HepG2 (cell line): Measurements from ENCODE around the gene NR0B1. TPM values are rescaled to one million over a fixed set of nuclear protein-coding genes. Genes with fewer than 3 reads are reported as not detected.

Experiments
- ATAC-seq: fragments of 200-7000 bp; cut with Tn5 transposase; 3 replicates; pipeline ENCODE4 v1.9.1; 2020; ENCODE audit warnings: mild to moderate bottlenecking, moderate library complexity
- BruUV-seq: library from RNA; stranded (reverse); fragments of 400-500 nt; replicated peaks from 2 replicates; lab custom pipeline; 2021; lab: Mats Ljungman, UMichigan
- CTCF ChIA-PET: fragments of 300-600 bp; formaldehyde crosslinking; extraction: SDS; loops from one replicate; lab custom pipeline; 2021; ENCODE audit warnings: low total read pairs, inconsistent platforms, low intra/inter-chr PET ratio; lab: Yijun Ruan, JAX
- POLR2A ChIA-PET: fragments of 350-600 bp; sonication (Branson Sonifier 250); formaldehyde crosslinking; loops from one replicate; lab custom pipeline; 2020; ENCODE audit warnings: antibody characterized with exemption, inconsistent platforms; lab: Yijun Ruan, JAX
- DNase-seq: peaks from one replicate; pipeline ENCODE4 v3.0.0-alpha.2; 2015; ENCODE audit warnings: low spot score
- FAIRE-seq: peaks from 3 replicates; lab custom pipeline; 2011; peaks lifted over from hg19 to GRCh38; lab: Jason Lieb, UNC
- H2AFZ ChIP-seq: one replicate; pipeline ENCODE4 v1.6.1; 2011; ENCODE audit warnings: low read length, inconsistent platforms
- H3K27ac ChIP-seq: fragments of 300-600 bp; 3 replicates; pipeline ENCODE4 v1.8.0; 2011; ENCODE audit warnings: mixed run types, mild to moderate bottlenecking, mixed read lengths, low read length, inconsistent platforms; ENCODE audit not compliant: insufficient read depth; ENCODE audit errors: extremely low read length
- H3K27me3 ChIP-seq, 2 experiments: fragments of 200-600 bp in 1 of 2; 2 replicates in 1 of 2; 3 replicates in 1 of 2; pipeline versions ENCODE4 v1.6.0 to v1.8.0; 2011; ENCODE audit warnings: low read length in 2 of 2, mild to moderate bottlenecking in 2 of 2, moderate library complexity in 2 of 2, inconsistent platforms in 1 of 2; ENCODE audit not compliant: insufficient read depth in 2 of 2, control insufficient read depth in 1 of 2
- H3K36me3 ChIP-seq, 2 experiments: fragments of 200-600 bp in 1 of 2; replicated peaks in 1 of 2; 2 replicates in 1 of 2; 3 replicates in 1 of 2; pipeline versions ENCODE4 v1.5.1 to v1.8.0; 2011; ENCODE audit warnings: low read length in 2 of 2, inconsistent platforms in 1 of 2; ENCODE audit not compliant: insufficient read depth in 2 of 2, control insufficient read depth in 1 of 2
- H3K4me1 ChIP-seq: 2 replicates; pipeline ENCODE4 v1.5.1; 2012; ENCODE audit warnings: low read length, inconsistent platforms; ENCODE audit not compliant: insufficient read depth
- H3K4me2 ChIP-seq: 2 replicates; pipeline ENCODE4 v1.6.0; 2011; ENCODE audit warnings: low read depth, low read length, inconsistent platforms
- H3K4me3 ChIP-seq, 3 experiments: fragments of 200-600 bp in 1 of 3; sonication (generic), shearing (Covaris generic) in 1 of 3; replicated peaks in 1 of 3; 2 replicates each; pipeline ENCODE4 v1.5.1; 2011 to 2016; ENCODE audit warnings: low read length in 3 of 3, inconsistent platforms in 2 of 3, low read depth in 2 of 3, mild to moderate bottlenecking in 2 of 3, control low read depth in 1 of 3, mixed read lengths in 1 of 3; ENCODE audit not compliant: insufficient read depth in 1 of 3
- H3K79me2 ChIP-seq: one replicate; pipeline ENCODE4 v1.6.1; 2011; ENCODE audit warnings: low read length, inconsistent platforms; ENCODE audit not compliant: insufficient read depth
- H3K9ac ChIP-seq: 2 replicates; pipeline ENCODE4 v1.6.0; 2011; ENCODE audit warnings: mild to moderate bottlenecking, low read depth, low read length, inconsistent platforms; ENCODE audit not compliant: insufficient read depth
- H3K9me3 ChIP-seq: 2 replicates; pipeline ENCODE4 v1.5.1; 2012; ENCODE audit warnings: mild to moderate bottlenecking, low read length
- H4K20me1 ChIP-seq: 2 replicates; pipeline ENCODE4 v1.6.0; 2011; ENCODE audit warnings: inconsistent platforms, mild to moderate bottlenecking, low read length, moderate library complexity; ENCODE audit not compliant: insufficient read depth
- MAFF ChIP-seq: IDR thresholded peaks from 2 replicates; pipeline ENCODE4 v1.6.1; 2011; ENCODE audit warnings: low read depth, low read length, improper control_type of control experiment
- MAFK ChIP-seq, 2 experiments: IDR thresholded peaks in 1 of 2; conservative IDR thresholded peaks in 1 of 2; 2 replicates each; pipeline ENCODE4 v1.6.1; 2011; ENCODE audit warnings: improper control_type of control experiment in 2 of 2, low read length in 2 of 2
- NRL ChIP-seq: sonication (generic); formaldehyde crosslinking; IDR thresholded peaks from 2 replicates; pipeline ENCODE4 v1.5.0; 2020; ENCODE audit warnings: missing genetic modification reagents, mild to moderate bottlenecking, moderate library complexity, borderline replicate concordance
- PHB2 ChIP-seq: fragments of 450-650 bp; IDR thresholded peaks from 2 replicates; pipeline ENCODE4 v1.6.1; 2018; ENCODE audit not compliant: partially characterized antibody
- SATB2 ChIP-seq: sonication (generic); formaldehyde crosslinking; IDR thresholded peaks from 2 replicates; pipeline ENCODE4 v1.5.0; 2020; ENCODE audit warnings: missing genetic modification reagents
- WGBS: methylation state at CpG from one replicate; pipeline ENCODE4 v1.1.6; 2017; ENCODE audit warnings: low lambda C conversion rate; 5-methylcytosine and 5-hydroxymethylcytosine counted together
- in situ Hi-C: cut with HindIII; loops from 2 replicates; pipeline ENCODE4 v1.10.0; 2017; ENCODE audit warnings: low pct_unique_long_range_greater_than_20kb; ENCODE audit not compliant: extremely low pct_ligation_motif_present
- intact Hi-C: fragments of 100-400 bp; cut with micrococcal nuclease; formaldehyde crosslinking; loops from one replicate; pipeline ENCODE4 v1.10.0; 2022; ENCODE audit not compliant: unreplicated experiment
- polyA plus RNA-seq, 8 experiments: library from polyadenylated mRNA; depleted of rRNA in 3 of 8; stranded (reverse) in 7 of 8; unstranded in 1 of 8; fragments of >200 nt; fragmentation: Illumina TruSeq in 4 of 8; extraction: Trizol in 4 of 8; gene quantifications; 2 replicates each; pipeline versions ENCODE4 v1.2.1 to v1.2.3, GENCODE V29; 2011 to 2016; ENCODE audit warnings: low read depth in 4 of 8, missing spikeins in 1 of 8, mixed read lengths in 1 of 8; ENCODE audit not compliant: insufficient read depth in 1 of 8
- total RNA-seq, 5 experiments: library from RNA; depleted of rRNA; stranded (reverse); fragments of >200 nt; fragmentation: Illumina TruSeq; extraction: Trizol; gene quantifications; 2 replicates each; pipeline ENCODE4 v1.2.3, GENCODE V29; 2016; ENCODE audit warnings: low read depth in 1 of 5
- TF ChIP-seq, protein P1 (sequence below): sonication (generic); formaldehyde crosslinking; IDR thresholded peaks from 2 replicates; pipeline ENCODE4 v1.4.0; 2020; ENCODE audit warnings: low read depth, mild to moderate bottlenecking, missing genetic modification reagents

The NR0B1 gene
- total and polyA plus RNA-seq, 2 of the 13 experiments (the other 11 are each of a cell fraction or from before 2014, with no cell fraction given), result not detected

DNA sequence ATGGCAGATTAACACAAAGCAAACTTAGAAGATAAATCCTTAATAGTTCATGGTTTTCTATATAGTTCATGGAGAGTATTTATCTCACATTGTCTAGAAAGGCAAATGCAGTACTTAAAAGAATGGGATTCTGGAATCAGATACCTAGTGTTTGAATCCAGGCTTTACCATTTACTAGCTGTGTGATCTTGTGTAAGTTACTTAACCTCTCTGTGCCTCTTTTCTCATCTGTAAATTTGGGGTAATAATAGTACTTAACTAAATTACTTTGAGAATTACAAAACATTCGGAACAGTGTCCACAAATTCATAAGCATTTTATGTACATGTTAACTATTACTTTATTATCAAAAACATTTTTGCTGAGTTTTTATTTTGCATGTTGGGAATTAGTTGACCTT is 46.4 kb downstream of the NR0B1 start:
- no peak for FAIRE-seq
- CTCF ChIA-PET, result no interaction called here

DNA sequence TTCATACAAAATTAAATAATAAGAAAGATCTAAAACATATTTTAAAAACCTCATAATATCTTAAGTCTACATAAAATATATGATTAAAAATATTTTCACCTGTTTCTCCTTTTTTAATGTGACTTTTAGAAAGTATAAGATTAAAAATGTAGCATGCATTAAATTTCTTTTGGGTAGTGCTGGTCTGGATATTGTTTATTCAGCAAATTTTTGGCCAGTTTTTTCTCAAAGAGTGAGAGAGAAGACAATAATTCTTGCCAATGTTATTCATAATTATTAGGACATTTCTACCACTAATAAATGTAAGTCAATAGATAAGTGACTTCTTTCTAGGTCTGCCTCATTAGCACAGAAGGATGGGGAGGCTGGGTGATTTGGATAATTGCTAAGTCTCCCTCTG is 48.2 kb downstream of the NR0B1 start:
- intact Hi-C loops (no loop called here), in situ Hi-C loops (no loop called here)

More for the DNA sequence above, 46.4 kb downstream of the NR0B1 start:
- no peak for ATAC-seq
- in situ Hi-C loops (no loop called here), intact Hi-C loops (no loop called here)
- WGBS, result 0% methylated on average over 1 of the region's 1 CpG
- no peak for TF ChIP-seq PHB2
- TF ChIP-seq, protein P1, sequence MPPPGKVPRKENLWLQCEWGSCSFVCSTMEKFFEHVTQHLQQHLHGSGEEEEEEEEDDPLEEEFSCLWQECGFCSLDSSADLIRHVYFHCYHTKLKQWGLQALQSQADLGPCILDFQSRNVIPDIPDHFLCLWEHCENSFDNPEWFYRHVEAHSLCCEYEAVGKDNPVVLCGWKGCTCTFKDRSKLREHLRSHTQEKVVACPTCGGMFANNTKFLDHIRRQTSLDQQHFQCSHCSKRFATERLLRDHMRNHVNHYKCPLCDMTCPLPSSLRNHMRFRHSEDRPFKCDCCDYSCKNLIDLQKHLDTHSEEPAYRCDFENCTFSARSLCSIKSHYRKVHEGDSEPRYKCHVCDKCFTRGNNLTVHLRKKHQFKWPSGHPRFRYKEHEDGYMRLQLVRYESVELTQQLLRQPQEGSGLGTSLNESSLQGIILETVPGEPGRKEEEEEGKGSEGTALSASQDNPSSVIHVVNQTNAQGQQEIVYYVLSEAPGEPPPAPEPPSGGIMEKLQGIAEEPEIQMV, result no peak
- no peak for TF ChIP-seq NRL (CRISPR knock-in tag)
- DNase-seq, result no peak
- no TSS peak for BruUV-seq
- POLR2A ChIA-PET, result no interaction called here
- no peak overlapping the region for H3K9ac ChIP-seq
- no peak overlapping the region for H3K4me2 ChIP-seq
- no peak overlapping the region for H3K4me3 ChIP-seq
- no peaks in the 10 kb centered on the region for H3K9me3 ChIP-seq
- H3K27ac ChIP-seq, result no peak overlapping the region
- H3K4me1 ChIP-seq, result no peaks in the 10 kb centered on the region
- H4K20me1 ChIP-seq, result no peaks in the 10 kb centered on the region
- H3K36me3 ChIP-seq, result no peaks in the 10 kb centered on the region
- H3K79me2 ChIP-seq, result no peaks in the 10 kb centered on the region
- H2AFZ ChIP-seq, result no peak overlapping the region
- H3K27me3 ChIP-seq, result no peaks in the 10 kb centered on the region

More for the DNA sequence above, 48.2 kb downstream of the NR0B1 start:
- no peak overlapping the region for H3K9ac ChIP-seq
- CTCF ChIA-PET, result no interaction called here
- H3K36me3 ChIP-seq, result no peaks in the 10 kb centered on the region
- H3K4me3 ChIP-seq, result no peak overlapping the region
- H4K20me1 ChIP-seq, result no peaks in the 10 kb centered on the region
- FAIRE-seq (no peak), DNase-seq (no peak), ATAC-seq (no peak)
- no peaks in the 10 kb centered on the region for H3K79me2 ChIP-seq
- TF ChIP-seq MAFK (conservative IDR thresholded peaks at IDR 0.05 in 1 of 2, IDR thresholded peaks at IDR 0.05 in 1 of 2; ENCODE audit: low read length in 2 of 2), result peak; percentile 36 to 74; a peak in 3 of 4 replicates
- no peak for TF ChIP-seq SATB2 (CRISPR knock-in tag)
- peak; percentile 48 for TF ChIP-seq MAFF
- H3K4me1 ChIP-seq, result no peaks in the 10 kb centered on the region
- H3K9me3 ChIP-seq, result no peaks in the 10 kb centered on the region
- H2AFZ ChIP-seq, result no peak overlapping the region
- no peaks in the 10 kb centered on the region for H3K27me3 ChIP-seq
- H3K4me2 ChIP-seq, result no peak overlapping the region
- H3K27ac ChIP-seq, result no peak overlapping the region
- POLR2A ChIA-PET, result no interaction called here
- BruUV-seq, result no TSS peak
